Activated naive CD4-positive, alpha-beta T cell treated with anti-CD3 and anti-CD28 coated beads, Interleukin-2, amount 50 U/mL, for 24 hours (primary cell): ENCODE data around the gene CDC42SE1.
"Not testable (repeated sequence)": the region's sequence is repeated elsewhere in the genome, so short reads cannot be mapped to it uniquely, and the experiment has no call there.

Experiments used
- H3K27ac Mint-ChIP-seq: one replicate; pipeline ENCODE4 v1.8.0; 2021; ENCODE audit warnings: mild to moderate bottlenecking, mixed read lengths
- H3K27me3 Mint-ChIP-seq: one replicate; pipeline ENCODE4 v1.8.0; 2021; ENCODE audit warnings: mixed read lengths
- H3K36me3 Mint-ChIP-seq: one replicate; pipeline ENCODE4 v1.8.0; 2021; ENCODE audit warnings: mixed read lengths
- H3K4me1 Mint-ChIP-seq: one replicate; pipeline ENCODE4 v1.8.0; 2021; ENCODE audit warnings: mixed read lengths
- H3K4me3 Mint-ChIP-seq: one replicate; pipeline ENCODE4 v1.8.0; 2021; ENCODE audit warnings: mild to moderate bottlenecking, mixed read lengths
- H3K9me3 Mint-ChIP-seq: one replicate; pipeline ENCODE4 v1.8.0; 2021; ENCODE audit warnings: mixed read lengths

Gene CDC42SE1, protein sequence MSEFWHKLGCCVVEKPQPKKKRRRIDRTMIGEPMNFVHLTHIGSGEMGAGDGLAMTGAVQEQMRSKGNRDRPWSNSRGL

DNA sequence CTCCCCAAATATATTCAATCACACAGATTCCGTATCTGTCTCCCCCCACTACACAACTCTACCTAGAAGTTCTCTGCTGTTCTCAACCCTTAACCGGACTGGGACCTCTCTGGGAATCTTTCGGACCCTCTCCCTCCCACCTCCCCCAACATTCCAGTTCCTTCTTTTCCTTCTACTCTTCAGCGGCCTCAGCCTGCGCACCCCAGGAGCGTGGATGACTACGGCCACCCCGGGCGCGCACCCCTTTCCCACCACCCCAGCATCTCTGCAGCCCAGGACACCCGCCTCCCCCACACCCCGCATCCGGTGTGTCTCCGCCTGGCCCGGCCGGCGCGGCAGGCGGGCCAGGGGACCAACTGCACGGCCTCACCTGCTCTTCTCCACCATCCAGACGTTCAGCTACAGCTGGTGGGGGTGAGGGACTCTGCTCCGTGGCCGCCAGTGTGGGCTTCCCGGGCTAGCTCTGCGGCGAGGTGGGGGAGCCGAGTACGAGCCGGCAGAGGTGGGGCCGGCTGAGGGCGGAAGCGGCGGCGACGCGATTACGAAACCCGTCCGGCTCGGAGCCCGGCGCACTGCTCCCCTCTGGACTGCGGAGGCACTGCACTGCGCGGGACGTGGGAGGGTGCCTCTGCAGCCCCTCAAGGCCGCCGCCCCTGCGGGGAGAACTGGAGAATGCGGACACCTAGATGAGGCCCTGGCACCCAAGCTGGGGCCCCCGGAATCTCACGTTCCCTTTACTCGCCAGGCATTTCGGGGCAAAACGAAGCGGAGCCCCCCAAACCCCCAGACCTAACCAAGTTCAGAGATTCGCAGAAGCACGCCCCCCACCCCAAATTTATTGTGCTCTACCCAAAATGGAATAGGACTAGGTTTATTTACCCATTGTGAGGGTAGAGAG lies at the start of gene CDC42SE1:
TSS of gene CDC42SE1 (minus strand) at position 514 of the 898 bp plus-strand sequence. CDS start 3,892 bp downstream, outside the sequence.
- Mint-ChIP-seq H3K4me3 (peak within 1 kb of the TSS; percentile 96), H3K27me3 (no peaks in the 10 kb centered on the region), H3K27ac (peak within 1 kb of the TSS; percentile 98), H3K9me3 (no peaks in the 10 kb centered on the region), H3K36me3 (peaks cover 8% of the 10 kb centered on the region), H3K4me1 (peaks cover 57% of the 10 kb centered on the region)

DNA sequence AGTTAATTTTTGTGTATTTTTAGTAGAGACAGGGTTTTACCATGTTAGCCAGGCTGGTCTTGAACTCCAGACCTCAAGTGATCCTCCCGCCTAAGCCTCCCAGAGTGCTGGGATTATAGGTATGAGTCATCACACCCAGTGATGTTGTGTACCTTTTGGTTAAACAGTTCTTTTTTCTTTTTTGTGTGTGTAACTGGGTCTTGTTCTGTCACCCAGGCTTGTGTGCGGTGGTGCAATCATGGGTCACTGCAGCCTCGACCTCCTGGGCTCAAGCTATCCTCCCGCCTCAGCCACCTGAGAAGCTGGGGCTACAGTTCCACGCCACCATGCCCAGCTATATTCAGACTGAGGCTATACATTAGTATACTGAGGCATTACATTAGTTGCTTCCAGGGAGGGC lies 48.9 kb upstream of the CDC42SE1 start:
- H3K9me3 Mint-ChIP-seq = no peaks in the 10 kb centered on the region
- H3K27me3 Mint-ChIP-seq = no peaks in the 10 kb centered on the region
- H3K4me3 Mint-ChIP-seq = no peak overlapping the region
- H3K27ac Mint-ChIP-seq = no peak overlapping the region
- H3K4me1 Mint-ChIP-seq = no peaks in the 10 kb centered on the region
- peaks cover 7% of the 10 kb centered on the region for H3K36me3 Mint-ChIP-seq

DNA sequence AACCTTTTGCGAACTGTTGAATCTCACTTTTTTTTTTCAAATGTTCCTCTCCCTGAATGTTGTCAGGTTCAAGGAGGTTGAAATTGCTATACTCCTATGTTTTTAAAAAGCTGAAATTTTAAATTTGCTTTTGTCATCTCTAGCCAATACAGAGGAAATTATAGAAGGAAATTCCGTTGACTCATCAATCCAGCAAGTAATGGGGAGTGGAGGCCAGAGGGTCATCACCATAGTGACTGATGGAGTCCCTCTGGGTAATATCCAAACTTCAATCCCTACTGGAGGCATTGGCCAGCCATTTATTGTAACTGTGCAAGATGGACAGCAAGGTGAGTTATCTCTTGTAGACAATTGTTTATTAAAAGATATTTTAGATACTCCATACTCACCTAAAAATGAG lies 47.5 kb upstream of the CDC42SE1 start:
- H3K27me3 Mint-ChIP-seq = no peaks in the 10 kb centered on the region
- H3K27ac Mint-ChIP-seq = no peak overlapping the region
- H3K4me1 Mint-ChIP-seq = no peaks in the 10 kb centered on the region
- peaks cover 7% of the 10 kb centered on the region for H3K36me3 Mint-ChIP-seq
- no peak overlapping the region for H3K4me3 Mint-ChIP-seq
- no peaks in the 10 kb centered on the region for H3K9me3 Mint-ChIP-seq

GRCh38 chr1:151104630-151105029 lies 45.2 kb upstream of the CDC42SE1 start:
- Mint-ChIP-seq H3K36me3 (peaks cover 7% of the 10 kb centered on the region), H3K4me1 (no peaks in the 10 kb centered on the region), H3K9me3 (no peaks in the 10 kb centered on the region), H3K4me3 (no peak overlapping the region), H3K27me3 (no peaks in the 10 kb centered on the region), H3K27ac (no peak overlapping the region)

DNA sequence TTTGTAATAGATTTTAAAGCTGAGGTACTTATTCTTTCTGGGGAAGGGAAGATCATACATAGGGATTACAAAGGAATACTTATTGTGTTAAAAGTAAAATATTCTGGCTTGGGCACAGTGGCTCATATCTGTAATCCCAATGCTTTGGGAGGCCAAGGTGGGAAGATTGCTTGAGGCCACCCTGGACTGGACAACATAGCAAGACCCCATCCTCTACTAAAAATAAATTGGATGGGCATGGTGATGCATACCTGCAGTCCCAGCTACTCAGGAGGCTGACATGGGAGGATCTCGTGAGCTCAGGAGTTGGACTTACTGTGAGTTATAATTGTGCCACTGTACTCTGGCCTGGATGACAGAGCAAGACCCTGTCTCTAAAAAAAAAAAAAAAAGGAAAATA lies 38.7 kb upstream of the CDC42SE1 start:
- peaks cover 2% of the 10 kb centered on the region for H3K36me3 Mint-ChIP-seq
- no peaks in the 10 kb centered on the region for H3K27me3 Mint-ChIP-seq
- no peak overlapping the region for H3K4me3 Mint-ChIP-seq
- H3K4me1 Mint-ChIP-seq = no peaks in the 10 kb centered on the region
- H3K27ac Mint-ChIP-seq = no peak overlapping the region
- no peaks in the 10 kb centered on the region for H3K9me3 Mint-ChIP-seq

DNA sequence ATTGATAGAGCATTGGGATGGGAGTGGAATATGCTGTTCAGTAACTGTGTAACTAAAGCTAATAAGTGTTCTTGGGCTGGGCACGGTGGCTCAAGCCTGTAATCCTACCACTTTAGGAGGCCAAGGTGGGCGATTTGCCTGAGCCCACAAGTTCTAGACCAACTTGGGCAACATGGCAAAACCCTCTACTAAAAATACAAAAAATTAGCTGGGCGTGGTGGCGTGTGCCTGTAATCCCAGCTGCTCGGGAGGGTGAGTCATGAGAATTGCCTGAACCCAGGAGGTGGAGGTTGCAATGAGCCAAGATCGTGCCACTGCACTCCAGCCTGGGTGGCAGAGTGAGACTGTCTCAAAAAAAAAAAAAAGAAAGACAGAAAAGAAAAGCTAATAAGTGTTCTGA lies 38.0 kb upstream of the CDC42SE1 start:
- not testable (repeated sequence) for H3K27me3 Mint-ChIP-seq, H3K4me3 Mint-ChIP-seq, H3K9me3 Mint-ChIP-seq, H3K4me1 Mint-ChIP-seq, H3K27ac Mint-ChIP-seq, H3K36me3 Mint-ChIP-seq

GRCh38 chr1:151085953-151086559 lies 26.6 kb upstream of the CDC42SE1 start:
- Mint-ChIP-seq H3K4me3 (no peak overlapping the region), H3K36me3 (peaks cover 6% of the 10 kb centered on the region), H3K4me1 (no peaks in the 10 kb centered on the region), H3K27ac (no peak overlapping the region), H3K9me3 (no peaks in the 10 kb centered on the region), H3K27me3 (no peaks in the 10 kb centered on the region)

DNA sequence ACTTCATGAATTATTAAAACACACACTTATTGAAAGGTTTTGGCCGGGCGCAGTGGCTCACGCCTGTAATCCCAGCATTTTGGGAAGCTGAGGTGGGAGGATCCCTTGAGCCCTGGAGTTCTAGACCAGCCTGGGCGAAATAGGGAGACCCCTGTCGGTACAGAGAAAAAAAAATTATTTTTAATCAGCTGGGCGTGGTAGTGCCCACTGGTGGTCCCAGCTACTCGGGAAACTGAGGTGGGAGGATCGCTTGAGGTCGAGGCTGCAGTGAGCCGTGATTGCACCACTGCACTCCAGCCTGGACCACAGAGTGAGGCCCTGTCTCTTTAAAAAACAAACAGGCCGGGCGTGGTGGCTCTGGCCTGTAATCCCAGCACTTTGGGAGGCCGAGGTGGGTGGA lies 12.8 kb upstream of the CDC42SE1 start:
- H3K4me1 Mint-ChIP-seq = peaks cover 25% of the 10 kb centered on the region
- H3K27ac Mint-ChIP-seq = peak overlapping the region; percentile 100
- peak overlapping the region; percentile 95 for H3K4me3 Mint-ChIP-seq
- H3K9me3 Mint-ChIP-seq = no peaks in the 10 kb centered on the region
- no peaks in the 10 kb centered on the region for H3K27me3 Mint-ChIP-seq
- H3K36me3 Mint-ChIP-seq = peaks cover 3% of the 10 kb centered on the region

DNA sequence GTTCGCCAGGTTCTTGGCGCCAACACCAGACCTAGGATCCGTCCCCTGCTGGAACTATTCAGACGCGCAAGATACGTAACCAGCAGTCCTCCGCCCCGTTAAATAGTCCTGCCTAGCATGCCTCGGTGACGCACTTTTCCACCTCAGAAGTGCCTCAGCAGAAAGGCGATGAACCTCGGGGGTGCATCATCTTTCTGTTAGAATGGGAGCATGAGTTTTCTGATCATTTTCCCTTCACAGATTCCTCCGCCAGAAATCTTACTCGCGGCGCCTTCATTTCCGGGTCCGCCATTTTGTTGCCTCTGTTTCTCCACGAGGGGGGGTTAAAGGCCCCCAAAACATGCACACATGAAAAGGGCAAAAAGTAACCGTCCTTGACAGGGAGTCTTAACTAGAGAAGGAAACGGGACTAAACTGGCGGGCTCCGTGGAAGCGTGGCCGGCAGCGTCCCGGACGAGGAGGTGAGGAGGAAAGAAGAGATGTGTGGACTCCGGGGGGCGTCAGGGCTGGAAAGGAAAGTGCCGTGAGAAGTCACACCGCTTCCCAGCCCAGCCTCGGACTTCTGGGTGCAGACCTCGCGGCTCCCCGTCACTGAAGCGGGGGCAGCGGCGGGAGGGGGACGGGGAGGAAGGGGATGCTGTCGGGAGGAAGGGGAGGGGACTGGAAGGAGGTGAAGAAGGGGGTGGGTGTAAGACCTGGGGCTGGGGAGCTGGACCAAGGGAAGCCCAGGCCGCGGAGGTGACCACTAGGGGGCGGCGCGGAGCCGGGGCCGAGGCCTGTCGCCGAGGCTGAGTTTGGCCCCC lies 11.3 kb upstream of the CDC42SE1 start, which contains the start of gene GABPB2:
TSS of gene GABPB2 (plus strand) at position 288 of the 803 bp plus-strand sequence. CDS start 17,429 bp downstream, outside the sequence.
- peaks cover 3% of the 10 kb centered on the region for H3K36me3 Mint-ChIP-seq
- no peaks in the 10 kb centered on the region for H3K9me3 Mint-ChIP-seq

DNA sequence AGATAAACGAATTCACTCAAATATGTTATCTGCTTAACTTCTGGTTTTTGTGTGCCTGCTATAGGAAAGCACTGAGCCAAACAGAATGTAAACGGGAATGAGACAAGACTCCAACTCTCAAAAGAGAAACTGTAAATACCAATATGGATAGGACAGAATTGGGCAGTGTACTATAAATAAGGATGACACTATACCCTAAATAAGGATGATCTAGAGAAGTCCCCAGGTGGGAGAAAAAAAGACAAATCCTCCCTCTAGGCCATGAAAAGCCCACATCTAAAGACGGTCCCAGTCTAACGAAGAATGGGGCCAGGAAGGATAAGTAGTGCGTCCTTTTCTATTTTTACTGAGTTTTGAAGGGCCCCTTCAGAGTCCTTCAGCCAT lies 9.7 kb upstream of the CDC42SE1 start:
- Mint-ChIP-seq H3K27me3 (no peaks in the 10 kb centered on the region), H3K27ac (peak overlapping the region; percentile 87), H3K4me1 (peaks cover 25% of the 10 kb centered on the region), H3K4me3 (peak overlapping the region; percentile 95), H3K9me3 (no peaks in the 10 kb centered on the region), H3K36me3 (peaks cover 2% of the 10 kb centered on the region)

More for the DNA sequence above, 11.3 kb upstream of the CDC42SE1 start, which contains the start of gene GABPB2:
- Mint-ChIP-seq H3K4me1 (peaks cover 25% of the 10 kb centered on the region), H3K4me3 (peak within 1 kb of the TSS; percentile 95), H3K27me3 (no peaks in the 10 kb centered on the region), H3K27ac (peak within 1 kb of the TSS; percentile 100)

DNA sequence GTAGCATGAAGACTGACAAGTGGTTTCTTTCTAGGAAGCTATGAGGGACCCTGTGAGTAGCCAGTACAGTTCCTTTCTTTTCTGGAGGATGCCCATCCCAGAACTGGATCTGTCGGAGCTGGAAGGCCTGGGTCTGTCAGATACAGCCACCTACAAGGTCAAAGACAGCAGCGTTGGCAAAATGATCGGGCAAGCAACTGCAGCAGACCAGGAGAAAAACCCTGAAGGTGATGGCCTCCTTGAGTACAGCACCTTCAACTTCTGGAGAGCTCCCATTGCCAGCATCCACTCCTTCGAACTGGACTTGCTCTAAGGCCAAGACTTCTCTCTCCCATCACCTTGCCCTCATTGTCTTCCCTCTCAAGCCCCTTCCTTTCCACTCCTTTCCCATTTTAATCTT lies 7.8 kb upstream of the CDC42SE1 start:
- H3K36me3 Mint-ChIP-seq = no peaks in the 10 kb centered on the region
- H3K4me1 Mint-ChIP-seq = peaks cover 21% of the 10 kb centered on the region
- H3K27me3 Mint-ChIP-seq = no peaks in the 10 kb centered on the region
- H3K27ac Mint-ChIP-seq = no peak overlapping the region
- no peak overlapping the region for H3K4me3 Mint-ChIP-seq
- H3K9me3 Mint-ChIP-seq = no peaks in the 10 kb centered on the region

GRCh38 chr1:151065089-151065645 lies 5.7 kb upstream of the CDC42SE1 start:
- Mint-ChIP-seq H3K27ac (no peak overlapping the region), H3K36me3 (no peaks in the 10 kb centered on the region), H3K4me3 (no peak overlapping the region), H3K9me3 (no peaks in the 10 kb centered on the region), H3K4me1 (peaks cover 24% of the 10 kb centered on the region), H3K27me3 (no peaks in the 10 kb centered on the region)

DNA sequence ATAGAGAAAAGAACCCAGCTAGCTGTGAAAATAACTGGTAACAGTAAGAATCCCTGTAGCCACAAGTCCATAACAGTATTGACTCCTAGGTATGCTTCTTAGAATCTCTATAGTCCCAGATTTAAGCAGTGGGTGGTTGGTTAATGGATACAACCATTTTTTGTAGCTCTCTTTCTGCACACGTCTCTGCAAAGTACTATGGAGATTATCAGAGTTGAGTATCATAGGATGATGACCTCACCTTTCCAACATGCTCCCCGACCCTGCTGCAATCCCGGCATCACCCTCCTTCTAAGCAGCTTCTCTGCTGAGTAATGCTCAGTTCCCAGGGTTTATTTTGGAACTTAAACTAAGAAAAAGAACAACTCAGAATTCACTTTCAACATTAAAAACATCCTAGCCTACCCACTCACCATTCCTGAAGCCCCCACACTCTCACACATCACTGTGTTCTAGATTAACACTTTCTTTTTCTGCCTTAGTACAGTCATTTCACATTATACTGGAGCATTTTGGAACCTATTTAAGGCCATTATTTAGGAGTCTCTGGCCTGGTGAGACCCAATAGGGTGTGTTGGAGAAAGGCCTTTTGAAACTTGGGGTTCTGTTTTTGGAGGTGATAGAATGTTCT lies 3.4 kb upstream of the CDC42SE1 start:
- Mint-ChIP-seq H3K36me3 (no peaks in the 10 kb centered on the region), H3K9me3 (no peaks in the 10 kb centered on the region), H3K27ac (no peak overlapping the region), H3K4me1 (peaks cover 23% of the 10 kb centered on the region), H3K4me3 (no peak overlapping the region), H3K27me3 (no peaks in the 10 kb centered on the region)

- Mint-ChIP-seq H3K27me3 (no peaks in the 10 kb centered on the region), H3K36me3 (peaks cover 2% of the 10 kb centered on the region), H3K4me1 (peaks cover 34% of the 10 kb centered on the region), H3K27ac (no peak overlapping the region), H3K4me3 (no peak overlapping the region), H3K9me3 (no peaks in the 10 kb centered on the region)
Measured at GRCh38 chr1:151061704-151062103, 2.3 kb upstream of the CDC42SE1 start.
